ENCODE data around the gene CNTRL. TPM values are rescaled to one million over a fixed set of nuclear protein-coding genes. Genes with fewer than 3 reads are reported as not detected.

CNTRL gene
- total RNA-seq, 1 donor from 2014 or later = 7.5 TPM

GRCh38 chr9:121213136-121213806, 138.5 kb downstream of the CNTRL start:
- Mint-ChIP-seq H3K4me3 (ENCODE audit: unreplicated experiment) (no peak overlapping the region), H3K9me3 (ENCODE audit: unreplicated experiment) (no peaks in the 10 kb centered on the region), H3K4me1 (ENCODE audit: unreplicated experiment) (peaks cover 5% of the 10 kb centered on the region), H3K27ac (ENCODE audit: unreplicated experiment) (peak overlapping the region; percentile 88), H3K27me3 (ENCODE audit: unreplicated experiment) (no peaks in the 10 kb centered on the region), H3K36me3 (ENCODE audit: unreplicated experiment) (no peaks in the 10 kb centered on the region)
- peak; percentile 96 for DNase-seq (ENCODE audit: extremely low spot score, unreplicated experiment)
- TF ChIP-seq, protein P1, sequence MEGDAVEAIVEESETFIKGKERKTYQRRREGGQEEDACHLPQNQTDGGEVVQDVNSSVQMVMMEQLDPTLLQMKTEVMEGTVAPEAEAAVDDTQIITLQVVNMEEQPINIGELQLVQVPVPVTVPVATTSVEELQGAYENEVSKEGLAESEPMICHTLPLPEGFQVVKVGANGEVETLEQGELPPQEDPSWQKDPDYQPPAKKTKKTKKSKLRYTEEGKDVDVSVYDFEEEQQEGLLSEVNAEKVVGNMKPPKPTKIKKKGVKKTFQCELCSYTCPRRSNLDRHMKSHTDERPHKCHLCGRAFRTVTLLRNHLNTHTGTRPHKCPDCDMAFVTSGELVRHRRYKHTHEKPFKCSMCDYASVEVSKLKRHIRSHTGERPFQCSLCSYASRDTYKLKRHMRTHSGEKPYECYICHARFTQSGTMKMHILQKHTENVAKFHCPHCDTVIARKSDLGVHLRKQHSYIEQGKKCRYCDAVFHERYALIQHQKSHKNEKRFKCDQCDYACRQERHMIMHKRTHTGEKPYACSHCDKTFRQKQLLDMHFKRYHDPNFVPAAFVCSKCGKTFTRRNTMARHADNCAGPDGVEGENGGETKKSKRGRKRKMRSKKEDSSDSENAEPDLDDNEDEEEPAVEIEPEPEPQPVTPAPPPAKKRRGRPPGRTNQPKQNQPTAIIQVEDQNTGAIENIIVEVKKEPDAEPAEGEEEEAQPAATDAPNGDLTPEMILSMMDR (IDR thresholded peaks at IDR 0.05) = peak; percentile 98

DNA sequence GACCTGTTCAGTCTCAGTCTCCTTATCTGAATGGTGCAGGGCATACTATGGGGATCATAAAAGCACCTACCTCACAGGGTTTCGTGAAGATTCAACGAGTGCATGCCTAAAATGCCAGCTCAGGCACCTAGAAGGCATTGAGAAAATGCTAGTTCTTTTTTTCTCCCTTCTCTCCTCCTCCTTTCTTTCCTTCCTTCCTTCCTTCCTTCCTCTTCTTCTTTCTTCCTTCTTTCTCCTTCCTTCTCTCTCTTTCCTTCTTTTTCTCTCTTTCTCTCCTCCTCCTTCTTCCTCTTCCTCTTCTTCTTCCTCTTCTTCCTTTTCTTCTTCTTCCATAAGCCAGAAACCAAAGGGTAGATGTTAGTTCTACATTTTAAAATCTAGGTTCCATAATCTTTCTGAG, 139.2 kb downstream of the CNTRL start:
- Mint-ChIP-seq H3K27ac (ENCODE audit: unreplicated experiment) (no peak overlapping the region), H3K9me3 (ENCODE audit: unreplicated experiment) (no peaks in the 10 kb centered on the region)

GRCh38 chr9:121216271-121216805, 141.6 kb downstream of the CNTRL start:
- TF ChIP-seq, protein P1 (IDR thresholded peaks at IDR 0.05) = no peak
- Mint-ChIP-seq H3K36me3 (ENCODE audit: unreplicated experiment) (no peaks in the 10 kb centered on the region), H3K4me3 (ENCODE audit: unreplicated experiment) (no peak overlapping the region), H3K4me1 (ENCODE audit: unreplicated experiment) (peaks cover 5% of the 10 kb centered on the region), H3K27me3 (ENCODE audit: unreplicated experiment) (no peaks in the 10 kb centered on the region), H3K27ac (ENCODE audit: unreplicated experiment) (no peak overlapping the region), H3K9me3 (ENCODE audit: unreplicated experiment) (no peaks in the 10 kb centered on the region)
- peak; percentile 10 for DNase-seq (ENCODE audit: extremely low spot score, unreplicated experiment)

More for the DNA sequence above, 139.2 kb downstream of the CNTRL start:
- Mint-ChIP-seq H3K4me1 (ENCODE audit: unreplicated experiment) (peaks cover 5% of the 10 kb centered on the region), H3K36me3 (ENCODE audit: unreplicated experiment) (no peaks in the 10 kb centered on the region), H3K27me3 (ENCODE audit: unreplicated experiment) (no peaks in the 10 kb centered on the region), H3K4me3 (ENCODE audit: unreplicated experiment) (no peak overlapping the region)
- TF ChIP-seq, protein P1 (IDR thresholded peaks at IDR 0.05) = no peak
- no peak for DNase-seq (ENCODE audit: extremely low spot score, unreplicated experiment)

DNA sequence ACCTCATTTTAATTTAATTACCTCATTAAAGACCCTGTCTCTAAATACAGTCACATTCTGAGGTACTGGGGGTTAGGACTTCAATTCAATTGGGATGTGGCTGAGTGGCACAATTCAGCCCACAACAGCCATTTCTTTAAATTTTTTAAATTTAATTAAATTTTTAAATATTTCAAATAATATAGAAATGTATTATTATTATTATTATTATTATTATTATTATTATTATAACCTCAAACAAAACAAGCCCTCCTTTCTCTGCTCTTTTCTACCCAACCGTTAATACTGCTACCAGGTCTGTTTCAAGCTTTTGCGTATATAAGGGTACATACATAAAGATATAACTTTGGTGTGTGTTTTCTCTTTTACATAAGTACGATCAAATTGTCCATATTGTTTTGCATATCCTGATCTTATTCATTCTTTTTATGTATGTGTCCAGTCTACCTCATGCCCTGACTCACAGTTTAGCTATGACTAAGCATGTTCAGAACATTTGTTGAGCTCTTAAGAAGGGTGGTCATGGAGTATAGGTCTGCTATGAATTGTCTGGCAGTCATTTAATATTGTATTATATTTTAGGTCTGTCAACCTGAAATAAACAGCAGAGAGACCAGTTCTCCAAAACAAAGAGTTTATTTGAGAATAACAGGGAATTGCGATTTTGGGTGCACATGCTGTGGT, 143.0 kb downstream of the CNTRL start:
- no peaks in the 10 kb centered on the region for H3K27me3 Mint-ChIP-seq (ENCODE audit: unreplicated experiment)
- H3K36me3 Mint-ChIP-seq (ENCODE audit: unreplicated experiment) = no peaks in the 10 kb centered on the region
- H3K4me3 Mint-ChIP-seq (ENCODE audit: unreplicated experiment) = no peak overlapping the region
- DNase-seq (ENCODE audit: extremely low spot score, unreplicated experiment) = no peak
- H3K9me3 Mint-ChIP-seq (ENCODE audit: unreplicated experiment) = no peaks in the 10 kb centered on the region
- H3K27ac Mint-ChIP-seq (ENCODE audit: unreplicated experiment) = no peak overlapping the region
- peaks cover 10% of the 10 kb centered on the region for H3K4me1 Mint-ChIP-seq (ENCODE audit: unreplicated experiment)
- TF ChIP-seq, protein P1 (IDR thresholded peaks at IDR 0.05) = no peak

DNA sequence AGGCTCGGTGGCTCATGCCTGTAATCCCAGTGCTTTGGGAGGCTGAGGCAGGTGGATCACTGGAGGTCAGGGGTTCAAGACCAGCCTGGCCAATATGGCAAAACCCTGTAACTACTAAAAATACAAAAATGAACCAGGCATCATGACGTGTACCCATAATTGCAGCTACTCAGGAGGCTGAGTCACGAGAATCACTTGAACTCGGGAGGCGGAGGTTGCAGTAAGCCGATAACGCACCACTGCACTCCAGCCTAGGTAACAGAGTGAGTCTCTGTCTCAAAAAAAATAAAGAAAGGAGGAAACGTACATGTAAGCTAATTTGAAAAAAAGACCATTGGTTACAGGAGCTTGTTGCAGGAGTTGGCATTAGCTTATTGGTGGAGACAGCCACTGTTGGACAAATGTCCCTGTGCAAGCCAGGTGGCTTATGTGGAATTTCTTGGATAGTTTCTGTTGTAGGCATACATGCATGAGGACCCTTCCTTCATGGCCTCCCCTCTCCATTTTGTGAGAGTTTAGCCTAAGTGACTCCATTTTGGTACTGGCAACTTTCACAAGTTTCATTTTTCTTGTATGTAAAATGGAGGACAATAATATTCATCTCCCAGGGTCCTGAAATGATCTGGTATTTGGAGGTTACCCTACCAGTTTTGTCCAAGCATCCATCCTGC, 143.7 kb downstream of the CNTRL start:
- TF ChIP-seq, protein P1 (IDR thresholded peaks at IDR 0.05) = no peak
- Mint-ChIP-seq H3K27ac (ENCODE audit: unreplicated experiment) (no peak overlapping the region), H3K4me1 (ENCODE audit: unreplicated experiment) (peaks cover 10% of the 10 kb centered on the region), H3K36me3 (ENCODE audit: unreplicated experiment) (no peaks in the 10 kb centered on the region), H3K27me3 (ENCODE audit: unreplicated experiment) (no peaks in the 10 kb centered on the region), H3K9me3 (ENCODE audit: unreplicated experiment) (no peaks in the 10 kb centered on the region), H3K4me3 (ENCODE audit: unreplicated experiment) (no peak overlapping the region)
- DNase-seq (ENCODE audit: extremely low spot score, unreplicated experiment) = peak; percentile 49
